H1 (cell line): ENCODE data around the gene CLN6. TPM values are rescaled to one million over a fixed set of nuclear protein-coding genes. Genes with fewer than 3 reads are reported as not detected.

ENCODE experiments used
- ASH2L ChIP-seq: fragments of 200-600, 300-600 bp; sonication (generic); IDR thresholded peaks from one replicate; pipeline ENCODE4 v1.7.1; 2017; ENCODE audit warnings: low read length
- BACH1 ChIP-seq: IDR thresholded peaks from 2 replicates; pipeline ENCODE4 v1.6.1; 2012; ENCODE audit warnings: low read length, improper control_type of control experiment
- EP300 ChIP-seq, 2 experiments: IDR thresholded peaks; 1 replicate in 1 of 2; 2 replicates in 1 of 2; pipeline ENCODE4 v1.6.1; 2011 to 2012; ENCODE audit warnings: low read depth in 2 of 2, low read length in 2 of 2, mild to moderate bottlenecking in 2 of 2, borderline replicate concordance in 1 of 2, inconsistent platforms in 1 of 2, moderate library complexity in 1 of 2
- GTF2F1 ChIP-seq: IDR thresholded peaks from 2 replicates; pipeline ENCODE4 v1.6.1; 2012; ENCODE audit warnings: low read depth, low read length, improper control_type of control experiment, borderline replicate concordance
- HDAC6 ChIP-seq: IDR thresholded peaks from one replicate; pipeline ENCODE4 v1.7.1; 2012; ENCODE audit warnings: low read depth, mild to moderate bottlenecking, inconsistent platforms, low read length, moderate library complexity
- KDM4A ChIP-seq: IDR thresholded peaks from one replicate; pipeline ENCODE4 v1.7.1; 2012; ENCODE audit warnings: low read depth, mild to moderate bottlenecking, moderate library complexity, low read length, inconsistent platforms; ENCODE audit not compliant: severe bottlenecking
- KDM5A ChIP-seq: fragments of 200-600 bp; IDR thresholded peaks from 2 replicates; pipeline ENCODE4 v1.7.1; 2012; ENCODE audit warnings: mild to moderate bottlenecking, low read length, inconsistent platforms, mixed read lengths
- NRF1 ChIP-seq: IDR thresholded peaks from 2 replicates; pipeline ENCODE4 v1.6.1; 2011; ENCODE audit warnings: mild to moderate bottlenecking, low read depth, low read length, improper control_type of control experiment
- POLR2A ChIP-seq, 2 experiments: IDR thresholded peaks; 1 replicate in 1 of 2; 2 replicates in 1 of 2; pipeline ENCODE4 v1.6.1; 2011; ENCODE audit warnings: low read depth in 2 of 2, low read length in 2 of 2, mild to moderate bottlenecking in 2 of 2; ENCODE audit errors: control extremely low read depth in 1 of 2
- SIX5 ChIP-seq: IDR thresholded peaks from 2 replicates; pipeline ENCODE4 v1.6.1; 2011; ENCODE audit warnings: mild to moderate bottlenecking, low read depth, low read length
- SRF ChIP-seq: IDR thresholded peaks from 2 replicates; pipeline ENCODE4 v1.6.1; 2011; ENCODE audit warnings: mild to moderate bottlenecking, low read depth, low read length, moderate library complexity
- TBP ChIP-seq: IDR thresholded peaks from 2 replicates; pipeline ENCODE4 v1.6.1; 2011; ENCODE audit warnings: low read depth, low read length, improper control_type of control experiment
- polyA plus RNA-seq, 7 experiments: library from polyadenylated mRNA; depleted of rRNA in 3 of 7; stranded (reverse) in 5 of 7; unstranded in 2 of 7; fragments of >200 nt in 5 of 7; fragments of 200-250 nt in 2 of 7; gene quantifications; 1 replicate in 5 of 7; 2 replicates in 1 of 7; 4 replicates in 1 of 7; pipeline versions ENCODE4 v1.2.1 to v1.2.3, GENCODE V29; 2011 to 2013; ENCODE audit warnings: missing spikeins in 2 of 7, mixed read lengths in 2 of 7
- total RNA-seq: library from RNA; stranded (reverse); fragmentation: NEBNext Ultra II Directional; extraction: Animal tissue kit (Norgen Biotek cat#: 25700); gene quantifications from 2 replicates; pipeline ENCODE4 v1.2.1, GENCODE V29; 2021
- TF ChIP-seq, protein P1 (sequence below): fragments of 300-600 bp; sonication (generic); IDR thresholded peaks from 2 replicates; pipeline ENCODE4 v1.7.1; 2012; ENCODE audit warnings: low read length, moderate library complexity, mild to moderate bottlenecking, inconsistent platforms; ENCODE audit not compliant: insufficient replicate concordance

The CLN6 gene
- total and polyA plus RNA-seq, 2 of the 8 experiments (the other 6 are each of a cell fraction or from before 2014, with no cell fraction given), result 60.0 to 137 TPM

- TF ChIP-seq, protein P1, sequence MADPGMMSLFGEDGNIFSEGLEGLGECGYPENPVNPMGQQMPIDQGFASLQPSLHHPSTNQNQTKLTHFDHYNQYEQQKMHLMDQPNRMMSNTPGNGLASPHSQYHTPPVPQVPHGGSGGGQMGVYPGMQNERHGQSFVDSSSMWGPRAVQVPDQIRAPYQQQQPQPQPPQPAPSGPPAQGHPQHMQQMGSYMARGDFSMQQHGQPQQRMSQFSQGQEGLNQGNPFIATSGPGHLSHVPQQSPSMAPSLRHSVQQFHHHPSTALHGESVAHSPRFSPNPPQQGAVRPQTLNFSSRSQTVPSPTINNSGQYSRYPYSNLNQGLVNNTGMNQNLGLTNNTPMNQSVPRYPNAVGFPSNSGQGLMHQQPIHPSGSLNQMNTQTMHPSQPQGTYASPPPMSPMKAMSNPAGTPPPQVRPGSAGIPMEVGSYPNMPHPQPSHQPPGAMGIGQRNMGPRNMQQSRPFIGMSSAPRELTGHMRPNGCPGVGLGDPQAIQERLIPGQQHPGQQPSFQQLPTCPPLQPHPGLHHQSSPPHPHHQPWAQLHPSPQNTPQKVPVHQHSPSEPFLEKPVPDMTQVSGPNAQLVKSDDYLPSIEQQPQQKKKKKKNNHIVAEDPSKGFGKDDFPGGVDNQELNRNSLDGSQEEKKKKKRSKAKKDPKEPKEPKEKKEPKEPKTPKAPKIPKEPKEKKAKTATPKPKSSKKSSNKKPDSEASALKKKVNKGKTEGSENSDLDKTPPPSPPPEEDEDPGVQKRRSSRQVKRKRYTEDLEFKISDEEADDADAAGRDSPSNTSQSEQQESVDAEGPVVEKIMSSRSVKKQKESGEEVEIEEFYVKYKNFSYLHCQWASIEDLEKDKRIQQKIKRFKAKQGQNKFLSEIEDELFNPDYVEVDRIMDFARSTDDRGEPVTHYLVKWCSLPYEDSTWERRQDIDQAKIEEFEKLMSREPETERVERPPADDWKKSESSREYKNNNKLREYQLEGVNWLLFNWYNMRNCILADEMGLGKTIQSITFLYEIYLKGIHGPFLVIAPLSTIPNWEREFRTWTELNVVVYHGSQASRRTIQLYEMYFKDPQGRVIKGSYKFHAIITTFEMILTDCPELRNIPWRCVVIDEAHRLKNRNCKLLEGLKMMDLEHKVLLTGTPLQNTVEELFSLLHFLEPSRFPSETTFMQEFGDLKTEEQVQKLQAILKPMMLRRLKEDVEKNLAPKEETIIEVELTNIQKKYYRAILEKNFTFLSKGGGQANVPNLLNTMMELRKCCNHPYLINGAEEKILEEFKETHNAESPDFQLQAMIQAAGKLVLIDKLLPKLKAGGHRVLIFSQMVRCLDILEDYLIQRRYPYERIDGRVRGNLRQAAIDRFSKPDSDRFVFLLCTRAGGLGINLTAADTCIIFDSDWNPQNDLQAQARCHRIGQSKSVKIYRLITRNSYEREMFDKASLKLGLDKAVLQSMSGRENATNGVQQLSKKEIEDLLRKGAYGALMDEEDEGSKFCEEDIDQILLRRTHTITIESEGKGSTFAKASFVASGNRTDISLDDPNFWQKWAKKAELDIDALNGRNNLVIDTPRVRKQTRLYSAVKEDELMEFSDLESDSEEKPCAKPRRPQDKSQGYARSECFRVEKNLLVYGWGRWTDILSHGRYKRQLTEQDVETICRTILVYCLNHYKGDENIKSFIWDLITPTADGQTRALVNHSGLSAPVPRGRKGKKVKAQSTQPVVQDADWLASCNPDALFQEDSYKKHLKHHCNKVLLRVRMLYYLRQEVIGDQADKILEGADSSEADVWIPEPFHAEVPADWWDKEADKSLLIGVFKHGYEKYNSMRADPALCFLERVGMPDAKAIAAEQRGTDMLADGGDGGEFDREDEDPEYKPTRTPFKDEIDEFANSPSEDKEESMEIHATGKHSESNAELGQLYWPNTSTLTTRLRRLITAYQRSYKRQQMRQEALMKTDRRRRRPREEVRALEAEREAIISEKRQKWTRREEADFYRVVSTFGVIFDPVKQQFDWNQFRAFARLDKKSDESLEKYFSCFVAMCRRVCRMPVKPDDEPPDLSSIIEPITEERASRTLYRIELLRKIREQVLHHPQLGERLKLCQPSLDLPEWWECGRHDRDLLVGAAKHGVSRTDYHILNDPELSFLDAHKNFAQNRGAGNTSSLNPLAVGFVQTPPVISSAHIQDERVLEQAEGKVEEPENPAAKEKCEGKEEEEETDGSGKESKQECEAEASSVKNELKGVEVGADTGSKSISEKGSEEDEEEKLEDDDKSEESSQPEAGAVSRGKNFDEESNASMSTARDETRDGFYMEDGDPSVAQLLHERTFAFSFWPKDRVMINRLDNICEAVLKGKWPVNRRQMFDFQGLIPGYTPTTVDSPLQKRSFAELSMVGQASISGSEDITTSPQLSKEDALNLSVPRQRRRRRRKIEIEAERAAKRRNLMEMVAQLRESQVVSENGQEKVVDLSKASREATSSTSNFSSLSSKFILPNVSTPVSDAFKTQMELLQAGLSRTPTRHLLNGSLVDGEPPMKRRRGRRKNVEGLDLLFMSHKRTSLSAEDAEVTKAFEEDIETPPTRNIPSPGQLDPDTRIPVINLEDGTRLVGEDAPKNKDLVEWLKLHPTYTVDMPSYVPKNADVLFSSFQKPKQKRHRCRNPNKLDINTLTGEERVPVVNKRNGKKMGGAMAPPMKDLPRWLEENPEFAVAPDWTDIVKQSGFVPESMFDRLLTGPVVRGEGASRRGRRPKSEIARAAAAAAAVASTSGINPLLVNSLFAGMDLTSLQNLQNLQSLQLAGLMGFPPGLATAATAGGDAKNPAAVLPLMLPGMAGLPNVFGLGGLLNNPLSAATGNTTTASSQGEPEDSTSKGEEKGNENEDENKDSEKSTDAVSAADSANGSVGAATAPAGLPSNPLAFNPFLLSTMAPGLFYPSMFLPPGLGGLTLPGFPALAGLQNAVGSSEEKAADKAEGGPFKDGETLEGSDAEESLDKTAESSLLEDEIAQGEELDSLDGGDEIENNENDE, result no peak
- TF ChIP-seq GTF2F1 (no peak), POLR2A (IDR thresholded peaks at IDR 0.05; ENCODE audit: control extremely low read depth in 1 of 2, low read depth in 2 of 2, low read length in 2 of 2) (no peak), SRF (no peak), KDM5A (no peak), EP300 (IDR thresholded peaks at IDR 0.05; ENCODE audit: borderline replicate concordance in 1 of 2, low read depth in 2 of 2, low read length in 2 of 2) (no peak), ASH2L (no peak), KDM4A (no peak), SIX5 (no peak), TBP (no peak), BACH1 (no peak), HDAC6 (no peak), NRF1 (no peak)
These were observed 6.4 kb downstream of the CLN6 start (continued) for GRCh38 chr15:68223171-68223570.
